ENCODE results near the gene DOCK6. TPM values are rescaled to one million over a fixed set of nuclear protein-coding genes. Genes with fewer than 3 reads are reported as not detected.

Gene DOCK6
- polyA plus RNA-seq, 1 donor from 2014 or later: not detected

DNA sequence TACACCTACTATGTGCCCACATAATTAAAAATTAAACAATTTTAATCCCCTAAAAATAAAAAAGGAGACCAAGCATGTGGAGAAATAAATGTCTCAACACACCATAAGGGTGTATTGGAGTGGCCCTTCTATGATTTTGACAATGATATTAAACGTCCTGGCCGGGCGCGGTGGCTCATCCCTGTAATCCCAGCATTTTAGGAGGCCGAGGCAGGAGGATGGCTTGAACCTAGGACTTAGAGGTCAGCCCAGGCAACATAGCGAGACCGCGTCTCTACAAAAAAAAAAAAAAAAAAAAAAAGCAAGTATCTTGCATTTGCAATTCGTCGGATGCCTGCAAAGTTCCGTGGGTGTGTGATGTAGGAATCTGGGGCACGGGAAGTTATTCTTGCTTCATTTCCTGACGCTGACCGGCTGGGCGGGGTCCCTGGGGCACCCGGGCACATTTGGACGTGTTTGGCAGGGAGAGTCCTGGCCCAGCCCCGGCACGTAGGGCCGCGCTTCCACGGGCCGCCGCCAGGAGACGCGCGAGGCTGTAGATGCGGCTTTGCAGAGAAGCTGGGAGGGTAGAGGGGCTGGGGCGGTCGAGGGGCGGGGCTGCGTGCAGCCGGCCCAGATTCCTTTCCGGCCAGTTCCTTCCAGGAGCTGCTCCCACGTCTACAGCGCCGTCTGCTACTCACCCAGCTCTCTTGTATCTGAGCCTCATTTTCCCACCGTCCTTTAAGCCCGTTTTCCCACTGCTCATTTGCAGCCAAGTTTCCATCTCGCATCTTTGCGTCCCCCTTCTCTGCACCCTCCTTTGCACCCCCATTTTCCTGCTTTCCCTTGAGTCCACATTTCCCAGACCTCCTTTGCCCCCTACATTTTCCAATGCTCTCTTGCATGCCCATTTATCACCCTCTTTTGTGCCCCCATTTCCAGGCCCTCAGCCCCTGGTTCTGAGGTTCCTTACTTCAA lies 31.4 kb upstream of the DOCK6 start:
- Histone ChIP-seq H3K27ac (ENCODE audit: low read length) (no peak overlapping the region), H2AFZ (ENCODE audit: low read depth, low read length) (peak overlapping the region; percentile 57), H3K36me3 (ENCODE audit: insufficient read depth, low read length) (no peaks in the 10 kb centered on the region), H3F3A (ENCODE audit: insufficient read depth, low read length, poor library complexity, severe bottlenecking) (no peaks in the 10 kb centered on the region), H3K4me3 (ENCODE audit: low read length) (peak overlapping the region; percentile 57), H3K9ac (ENCODE audit: low read length) (peak overlapping the region; percentile 50), H3K4me2 (ENCODE audit: low read length) (no peak overlapping the region), H3K9me2 (ENCODE audit: insufficient read depth, low read length) (no peaks in the 10 kb centered on the region), H3K79me2 (replicated peaks; ENCODE audit: insufficient read depth, low read length) (no peaks in the 10 kb centered on the region), H3K9me3 (ENCODE audit: low read length) (no peaks in the 10 kb centered on the region), H4K20me1 (ENCODE audit: insufficient read depth) (no peaks in the 10 kb centered on the region), H3K27me3 (ENCODE audit: insufficient read depth, low read depth, low read length) (no peaks in the 10 kb centered on the region)
- TF ChIP-seq SMC3 (conservative IDR thresholded peaks at IDR 0.05; ENCODE audit: poor library complexity) (peak; percentile 90), MXI1 (conservative IDR thresholded peaks at IDR 0.05; ENCODE audit: poor library complexity, severe bottlenecking) (peak; percentile 33), EP300 (conservative IDR thresholded peaks at IDR 0.05; ENCODE audit: poor library complexity, severe bottlenecking) (no peak), RAD21 (conservative IDR thresholded peaks at IDR 0.05) (peak; percentile 90)
- TF ChIP-seq, protein P1, sequence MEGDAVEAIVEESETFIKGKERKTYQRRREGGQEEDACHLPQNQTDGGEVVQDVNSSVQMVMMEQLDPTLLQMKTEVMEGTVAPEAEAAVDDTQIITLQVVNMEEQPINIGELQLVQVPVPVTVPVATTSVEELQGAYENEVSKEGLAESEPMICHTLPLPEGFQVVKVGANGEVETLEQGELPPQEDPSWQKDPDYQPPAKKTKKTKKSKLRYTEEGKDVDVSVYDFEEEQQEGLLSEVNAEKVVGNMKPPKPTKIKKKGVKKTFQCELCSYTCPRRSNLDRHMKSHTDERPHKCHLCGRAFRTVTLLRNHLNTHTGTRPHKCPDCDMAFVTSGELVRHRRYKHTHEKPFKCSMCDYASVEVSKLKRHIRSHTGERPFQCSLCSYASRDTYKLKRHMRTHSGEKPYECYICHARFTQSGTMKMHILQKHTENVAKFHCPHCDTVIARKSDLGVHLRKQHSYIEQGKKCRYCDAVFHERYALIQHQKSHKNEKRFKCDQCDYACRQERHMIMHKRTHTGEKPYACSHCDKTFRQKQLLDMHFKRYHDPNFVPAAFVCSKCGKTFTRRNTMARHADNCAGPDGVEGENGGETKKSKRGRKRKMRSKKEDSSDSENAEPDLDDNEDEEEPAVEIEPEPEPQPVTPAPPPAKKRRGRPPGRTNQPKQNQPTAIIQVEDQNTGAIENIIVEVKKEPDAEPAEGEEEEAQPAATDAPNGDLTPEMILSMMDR (IDR thresholded peaks at IDR 0.05; ENCODE audit: poor library complexity, severe bottlenecking): peak; percentile 91

DNA sequence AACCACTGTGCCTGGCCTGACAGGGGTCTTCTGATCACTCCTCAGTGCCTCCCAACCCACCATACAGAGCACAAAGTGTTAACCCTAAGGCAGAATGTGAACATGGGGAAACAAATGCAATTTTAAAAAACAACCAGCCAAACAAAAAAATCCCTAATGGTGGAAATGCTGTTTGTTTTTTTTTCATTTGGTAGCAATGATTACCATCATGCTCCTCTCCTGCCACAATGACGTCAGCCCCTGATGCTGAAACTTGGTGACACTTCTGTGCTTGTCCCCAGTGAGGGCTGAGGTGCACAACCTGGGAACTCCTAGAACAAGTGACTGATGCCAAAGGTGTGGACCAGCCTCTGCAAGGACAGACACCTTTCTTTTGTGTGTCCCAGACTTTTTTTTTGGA lies 29.7 kb upstream of the DOCK6 start:
- no peaks in the 10 kb centered on the region for H4K20me1 ChIP-seq (ENCODE audit: insufficient read depth)
- no peaks in the 10 kb centered on the region for H3F3A ChIP-seq (ENCODE audit: insufficient read depth, low read length, poor library complexity, severe bottlenecking)
- no peak overlapping the region for H2AFZ ChIP-seq (ENCODE audit: low read depth, low read length)
- no peaks in the 10 kb centered on the region for H3K27me3 ChIP-seq (ENCODE audit: insufficient read depth, low read depth, low read length)
- no peaks in the 10 kb centered on the region for H3K36me3 ChIP-seq (ENCODE audit: insufficient read depth, low read length)
- no peaks in the 10 kb centered on the region for H3K9me2 ChIP-seq (ENCODE audit: insufficient read depth, low read length)
- H3K4me3 ChIP-seq (ENCODE audit: low read length): no peak overlapping the region
- H3K79me2 ChIP-seq (replicated peaks; ENCODE audit: insufficient read depth, low read length): no peaks in the 10 kb centered on the region
- no peak overlapping the region for H3K9ac ChIP-seq (ENCODE audit: low read length)
- no peaks in the 10 kb centered on the region for H3K9me3 ChIP-seq (ENCODE audit: low read length)
- H3K27ac ChIP-seq (ENCODE audit: low read length): no peak overlapping the region
- no peak for TF ChIP-seq POLR2AphosphoS5 (IDR thresholded peaks at IDR 0.05)
- TF ChIP-seq, protein P2, sequence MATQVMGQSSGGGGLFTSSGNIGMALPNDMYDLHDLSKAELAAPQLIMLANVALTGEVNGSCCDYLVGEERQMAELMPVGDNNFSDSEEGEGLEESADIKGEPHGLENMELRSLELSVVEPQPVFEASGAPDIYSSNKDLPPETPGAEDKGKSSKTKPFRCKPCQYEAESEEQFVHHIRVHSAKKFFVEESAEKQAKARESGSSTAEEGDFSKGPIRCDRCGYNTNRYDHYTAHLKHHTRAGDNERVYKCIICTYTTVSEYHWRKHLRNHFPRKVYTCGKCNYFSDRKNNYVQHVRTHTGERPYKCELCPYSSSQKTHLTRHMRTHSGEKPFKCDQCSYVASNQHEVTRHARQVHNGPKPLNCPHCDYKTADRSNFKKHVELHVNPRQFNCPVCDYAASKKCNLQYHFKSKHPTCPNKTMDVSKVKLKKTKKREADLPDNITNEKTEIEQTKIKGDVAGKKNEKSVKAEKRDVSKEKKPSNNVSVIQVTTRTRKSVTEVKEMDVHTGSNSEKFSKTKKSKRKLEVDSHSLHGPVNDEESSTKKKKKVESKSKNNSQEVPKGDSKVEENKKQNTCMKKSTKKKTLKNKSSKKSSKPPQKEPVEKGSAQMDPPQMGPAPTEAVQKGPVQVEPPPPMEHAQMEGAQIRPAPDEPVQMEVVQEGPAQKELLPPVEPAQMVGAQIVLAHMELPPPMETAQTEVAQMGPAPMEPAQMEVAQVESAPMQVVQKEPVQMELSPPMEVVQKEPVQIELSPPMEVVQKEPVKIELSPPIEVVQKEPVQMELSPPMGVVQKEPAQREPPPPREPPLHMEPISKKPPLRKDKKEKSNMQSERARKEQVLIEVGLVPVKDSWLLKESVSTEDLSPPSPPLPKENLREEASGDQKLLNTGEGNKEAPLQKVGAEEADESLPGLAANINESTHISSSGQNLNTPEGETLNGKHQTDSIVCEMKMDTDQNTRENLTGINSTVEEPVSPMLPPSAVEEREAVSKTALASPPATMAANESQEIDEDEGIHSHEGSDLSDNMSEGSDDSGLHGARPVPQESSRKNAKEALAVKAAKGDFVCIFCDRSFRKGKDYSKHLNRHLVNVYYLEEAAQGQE (IDR thresholded peaks at IDR 0.05; ENCODE audit: borderline replicate concordance): no peak
- TF ChIP-seq TAF1 (IDR thresholded peaks at IDR 0.05; ENCODE audit: low read depth): no peak
- no peak for TF ChIP-seq SMC3 (conservative IDR thresholded peaks at IDR 0.05; ENCODE audit: poor library complexity)
- no peak for TF ChIP-seq MXI1 (conservative IDR thresholded peaks at IDR 0.05; ENCODE audit: poor library complexity, severe bottlenecking)
- TF ChIP-seq RAD21 (conservative IDR thresholded peaks at IDR 0.05): no peak
- no peak for TF ChIP-seq EP300 (conservative IDR thresholded peaks at IDR 0.05; ENCODE audit: poor library complexity, severe bottlenecking)
- TF ChIP-seq EZH2 (IDR thresholded peaks at IDR 0.05; ENCODE audit: borderline replicate concordance, insufficient read depth, low read length, poor library complexity, severe bottlenecking): no peak
- TF ChIP-seq, protein P1 (IDR thresholded peaks at IDR 0.05; ENCODE audit: poor library complexity, severe bottlenecking): no peak
- no peak overlapping the region for H3K4me2 ChIP-seq (ENCODE audit: low read length)

Measured in neural cell (in vitro differentiated cells).